Ishikawa (cell line): ENCODE measurements around the gene OPA3.

ENCODE experiments used
- CEBPB ChIP-seq: IDR thresholded peaks from 2 replicates; pipeline ENCODE4 v1.6.1; 2012
- CREB1 ChIP-seq: IDR thresholded peaks from 2 replicates; pipeline ENCODE4 v1.6.1; 2012; ENCODE audit warnings: low read depth
- EGR1 ChIP-seq: IDR thresholded peaks from 2 replicates; pipeline ENCODE4 v1.6.1; 2012
- EP300 ChIP-seq: IDR thresholded peaks from 2 replicates; pipeline ENCODE4 v1.6.1; 2012; ENCODE audit warnings: borderline replicate concordance
- FOXM1 ChIP-seq: IDR thresholded peaks from 2 replicates; pipeline ENCODE4 v1.6.1; 2012; ENCODE audit warnings: low read depth, borderline replicate concordance
- MAX ChIP-seq: IDR thresholded peaks from 2 replicates; pipeline ENCODE4 v1.6.1; 2012
- NFIC ChIP-seq: IDR thresholded peaks from 2 replicates; pipeline ENCODE4 v1.6.1; 2012
- RAD21 ChIP-seq: IDR thresholded peaks from 2 replicates; pipeline ENCODE4 v1.6.1; 2012; ENCODE audit warnings: low read depth
- REST ChIP-seq: IDR thresholded peaks from 2 replicates; pipeline ENCODE4 v1.6.1; 2012; ENCODE audit warnings: low read depth, mild to moderate bottlenecking
- TAF1 ChIP-seq: IDR thresholded peaks from 2 replicates; pipeline ENCODE4 v1.6.1; 2012; ENCODE audit warnings: low read depth, mild to moderate bottlenecking
- TCF12 ChIP-seq: IDR thresholded peaks from 2 replicates; pipeline ENCODE4 v1.6.1; 2012; ENCODE audit warnings: low read depth
- TEAD4 ChIP-seq: IDR thresholded peaks from 2 replicates; pipeline ENCODE4 v1.6.1; 2012
- USF1 ChIP-seq: IDR thresholded peaks from 2 replicates; pipeline ENCODE4 v1.6.1; 2012
- YY1 ChIP-seq: IDR thresholded peaks from 2 replicates; pipeline ENCODE4 v1.6.1; 2012; ENCODE audit warnings: low read depth
- ZBTB7A ChIP-seq: IDR thresholded peaks from 2 replicates; pipeline ENCODE4 v1.6.1; 2012; ENCODE audit warnings: low read depth

Gene OPA3

GRCh38 chr19:45522010-45522941 lies 62.3 kb downstream of the OPA3 start:
- no peak for TF ChIP-seq USF1
- TF ChIP-seq EP300, result no peak
- no peak for TF ChIP-seq EGR1
- TF ChIP-seq MAX, result no peak
- no peak for TF ChIP-seq TEAD4
- TF ChIP-seq ZBTB7A, result no peak
- TF ChIP-seq REST, result no peak
- no peak for TF ChIP-seq YY1
- TF ChIP-seq CREB1, result no peak
- no peak for TF ChIP-seq TAF1
- TF ChIP-seq RAD21, result no peak
- TF ChIP-seq NFIC, result no peak
- TF ChIP-seq CEBPB, result no peak
- no peak for TF ChIP-seq FOXM1

- TF ChIP-seq CEBPB, result no peak
- no peak for TF ChIP-seq MAX
- no peak for TF ChIP-seq EP300
Measured at GRCh38 chr19:45518469-45518826, 66.2 kb downstream of the OPA3 start.

- TF ChIP-seq TEAD4 (no peak), MAX (no peak), REST (no peak), YY1 (no peak), USF1 (no peak), NFIC (no peak), EGR1 (no peak), EP300 (no peak), CREB1 (no peak), TAF1 (no peak), ZBTB7A (no peak), CEBPB (no peak), RAD21 (no peak), TCF12 (no peak)
Measured at GRCh38 chr19:45517641-45518468, 66.7 kb downstream of the OPA3 start.

GRCh38 chr19:45517238-45517637 lies 67.4 kb downstream of the OPA3 start:
- no peak for TF ChIP-seq FOXM1
- TF ChIP-seq TCF12, result no peak
- no peak for TF ChIP-seq ZBTB7A
- no peak for TF ChIP-seq REST
- TF ChIP-seq CEBPB, result no peak
- no peak for TF ChIP-seq TEAD4
- no peak for TF ChIP-seq TAF1
- TF ChIP-seq MAX, result no peak
